Measurements from ENCODE around the gene LEMD1. TPM values are rescaled to one million over a fixed set of nuclear protein-coding genes. Genes with fewer than 3 reads are reported as not detected.

The LEMD1 gene
- total and polyA plus RNA-seq, 2 experiments from 2014 or later = not detected

- no peaks in the 10 kb centered on the region for H3K79me2 ChIP-seq (ENCODE audit: insufficient read depth)
- H3K9ac ChIP-seq = no peak overlapping the region
- no peaks in the 10 kb centered on the region for H3K36me3 ChIP-seq (ENCODE audit: low read depth)
- no peak for DNase-seq
- TF ChIP-seq EZH2phosphoT487 (IDR thresholded peaks at IDR 0.05; ENCODE audit: insufficient read depth, low read depth) (no peak), EZH2 (IDR thresholded peaks at IDR 0.05; ENCODE audit: insufficient read depth, poor library complexity, severe bottlenecking) (no peak)
- H3K4me1 ChIP-seq (ENCODE audit: insufficient read depth) = peaks cover 7% of the 10 kb centered on the region; the same call in 1 of the 2 replicates
- 13 to 25% methylated on average over 17 to 18 of the region's 18 CpGs for WGBS, 2 experiments (ENCODE audit: low coverage in 1 of 2, low lambda C conversion rate in 2 of 2, missing lambda C conversion rate in 2 of 2)
- H3K4me3 ChIP-seq = no peak overlapping the region
- H3K27me3 ChIP-seq (replicated peaks; ENCODE audit: insufficient read depth) = peaks cover 7% of the 10 kb centered on the region; the same call in 1 of the 2 replicates
- no peaks in the 10 kb centered on the region for H3K9me2 ChIP-seq (ENCODE audit: insufficient read depth)
- H3K9me3 ChIP-seq (ENCODE audit: low read depth) = no peaks in the 10 kb centered on the region
- H2AFZ ChIP-seq = no peak overlapping the region
- no peak overlapping the region for H3K4me2 ChIP-seq (ENCODE audit: unreplicated experiment)
- in situ Hi-C loops (cut with MboI) = no loop called here
- no peak overlapping the region for H3K27ac ChIP-seq
- H3F3A ChIP-seq (ENCODE audit: insufficient read depth) = no peaks in the 10 kb centered on the region
- H4K20me1 ChIP-seq (ENCODE audit: insufficient read depth) = no peaks in the 10 kb centered on the region
Observed at GRCh38 chr1:205444931-205445645, 23.2 kb upstream of the LEMD1 start.

- Histone ChIP-seq H3K9me3 (ENCODE audit: low read depth) (no peaks in the 10 kb centered on the region), H3K4me1 (ENCODE audit: insufficient read depth) (0 out of 2 replicates have a peak, but pooled peaks cover 4% of the 10 kb centered on the region), H3K9me2 (ENCODE audit: insufficient read depth) (no peaks in the 10 kb centered on the region), H3K36me3 (ENCODE audit: low read depth) (no peaks in the 10 kb centered on the region), H3F3A (ENCODE audit: insufficient read depth) (no peaks in the 10 kb centered on the region), H3K27me3 (replicated peaks; ENCODE audit: insufficient read depth) (peaks cover 7% of the 10 kb centered on the region; the same call in 1 of the 2 replicates), H3K27ac (no peak overlapping the region), H2AFZ (no peak overlapping the region), H3K9ac (no peak overlapping the region), H4K20me1 (ENCODE audit: insufficient read depth) (no peaks in the 10 kb centered on the region), H3K4me3 (no peak overlapping the region), H3K79me2 (ENCODE audit: insufficient read depth) (no peaks in the 10 kb centered on the region), H3K4me2 (ENCODE audit: unreplicated experiment) (no peak overlapping the region)
- WGBS, 2 experiments (ENCODE audit: low coverage in 1 of 2, low lambda C conversion rate in 2 of 2, missing lambda C conversion rate in 2 of 2) = 28 to 32% methylated on average over 10 of the region's 10 CpGs
- in situ Hi-C loops (cut with MboI) = no loop called here
- TF ChIP-seq EZH2 (IDR thresholded peaks at IDR 0.05; ENCODE audit: insufficient read depth, poor library complexity, severe bottlenecking) (no peak), EZH2phosphoT487 (IDR thresholded peaks at IDR 0.05; ENCODE audit: insufficient read depth, low read depth) (no peak)
- DNase-seq = no peak
Observed at GRCh38 chr1:205444300-205444930, 22.6 kb upstream of the LEMD1 start.

- 48% methylated on average over 6 to 7 of the region's 7 CpGs for WGBS, 2 experiments (ENCODE audit: low coverage in 1 of 2, low lambda C conversion rate in 2 of 2, missing lambda C conversion rate in 2 of 2)
- Histone ChIP-seq H3K9me3 (ENCODE audit: low read depth) (no peaks in the 10 kb centered on the region), H3K9me2 (ENCODE audit: insufficient read depth) (no peaks in the 10 kb centered on the region), H3K4me1 (ENCODE audit: insufficient read depth) (no peaks in the 10 kb centered on the region), H2AFZ (no peak overlapping the region), H3K36me3 (ENCODE audit: low read depth) (no peaks in the 10 kb centered on the region), H3F3A (ENCODE audit: insufficient read depth) (no peaks in the 10 kb centered on the region), H3K9ac (no peak overlapping the region), H4K20me1 (ENCODE audit: insufficient read depth) (no peaks in the 10 kb centered on the region), H3K4me2 (ENCODE audit: unreplicated experiment) (no peak overlapping the region), H3K79me2 (ENCODE audit: insufficient read depth) (no peaks in the 10 kb centered on the region), H3K4me3 (no peak overlapping the region), H3K27ac (no peak overlapping the region), H3K27me3 (replicated peaks; ENCODE audit: insufficient read depth) (peaks cover 11% of the 10 kb centered on the region; the same call in 1 of the 2 replicates)
- in situ Hi-C loops (cut with MboI) = no loop called here
- DNase-seq = no peak
- TF ChIP-seq EZH2phosphoT487 (IDR thresholded peaks at IDR 0.05; ENCODE audit: insufficient read depth, low read depth) (no peak), EZH2 (IDR thresholded peaks at IDR 0.05; ENCODE audit: insufficient read depth, poor library complexity, severe bottlenecking) (no peak)
Observed at GRCh38 chr1:205443585-205444299, 21.9 kb upstream of the LEMD1 start.

- H3K9me3 ChIP-seq (ENCODE audit: low read depth) = no peaks in the 10 kb centered on the region
- H3K27me3 ChIP-seq (replicated peaks; ENCODE audit: insufficient read depth) = peaks cover 25% of the 10 kb centered on the region
- in situ Hi-C loops (cut with MboI) = no loop called here
- no peak overlapping the region for H3K4me2 ChIP-seq (ENCODE audit: unreplicated experiment)
- H3K27ac ChIP-seq = no peak overlapping the region
- no peaks in the 10 kb centered on the region for H3K4me1 ChIP-seq (ENCODE audit: insufficient read depth)
- H2AFZ ChIP-seq = no peak overlapping the region
- no peak overlapping the region for H3K4me3 ChIP-seq
- whole genome bisulfite sequencing, 2 experiments (ENCODE audit: low coverage in 1 of 2, low lambda C conversion rate in 2 of 2, missing lambda C conversion rate in 2 of 2) = 76 to 85% methylated on average over 11 to 12 of the region's 12 CpGs
- no peaks in the 10 kb centered on the region for H3F3A ChIP-seq (ENCODE audit: insufficient read depth)
- H3K9ac ChIP-seq = no peak overlapping the region
- DNase-seq = no peak
- no peaks in the 10 kb centered on the region for H3K36me3 ChIP-seq (ENCODE audit: low read depth)
- no peaks in the 10 kb centered on the region for H4K20me1 ChIP-seq (ENCODE audit: insufficient read depth)
- H3K79me2 ChIP-seq (ENCODE audit: insufficient read depth) = no peaks in the 10 kb centered on the region
- no peak for TF ChIP-seq EZH2phosphoT487 (IDR thresholded peaks at IDR 0.05; ENCODE audit: insufficient read depth, low read depth)
- TF ChIP-seq EZH2 (IDR thresholded peaks at IDR 0.05; ENCODE audit: insufficient read depth, poor library complexity, severe bottlenecking) = no peak
- H3K9me2 ChIP-seq (ENCODE audit: insufficient read depth) = no peaks in the 10 kb centered on the region
Observed at GRCh38 chr1:205442051-205442725, 20.3 kb upstream of the LEMD1 start.
